Panc1 (cell line): ENCODE data around the gene RPL7A. TPM values are rescaled to one million over a fixed set of nuclear protein-coding genes. Genes with fewer than 3 reads are reported as not detected.

Source experiments
- ATAC-seq: fragments of 200-7000 bp; cut with Tn5 transposase; 2 replicates; pipeline ENCODE4 v1.9.1; 2020; ENCODE audit warnings: mild to moderate bottlenecking, moderate library complexity
- BruUV-seq: library from RNA; stranded (reverse); fragments of 400-500 nt; replicated peaks from 2 replicates; lab custom pipeline; 2021; lab: Mats Ljungman, UMichigan
- CTCF ChIA-PET: fragments of 300-600 bp; sonication (Branson Sonifier 250); formaldehyde crosslinking; loops from one replicate; lab custom pipeline; 2022; ENCODE audit warnings: antibody characterized with exemption; lab: Charles Lee
- POLR2A ChIA-PET: fragments of 300-600 bp; sonication (Branson Sonifier 250); formaldehyde crosslinking; loops from one replicate; lab custom pipeline; 2022; ENCODE audit warnings: antibody characterized with exemption; lab: Charles Lee
- DNase-seq: peaks from one replicate; pipeline ENCODE4 v3.0.0-alpha.2; 2010; ENCODE audit warnings: low read depth, low spot score
- H3K27ac ChIP-seq: 2 replicates; pipeline ENCODE4 v1.5.1; 2011; ENCODE audit warnings: mild to moderate bottlenecking, low read length, inconsistent platforms
- H3K27me3 ChIP-seq: fragments of 200-500 bp; sonication (Bioruptor generic); 2 replicates; pipeline ENCODE4 v1.6.0; 2014; ENCODE audit warnings: low read length, inconsistent platforms; ENCODE audit not compliant: control insufficient read depth, insufficient read depth
- H3K36me3 ChIP-seq: fragments of 200-500 bp; sonication (Bioruptor generic); 2 replicates; pipeline ENCODE4 v1.5.1; 2014; ENCODE audit warnings: inconsistent platforms, mild to moderate bottlenecking, low read length, moderate library complexity; ENCODE audit not compliant: control insufficient read depth, insufficient read depth
- H3K4me1 ChIP-seq: 2 replicates; pipeline ENCODE4 v1.5.1; 2011; ENCODE audit warnings: inconsistent platforms, mild to moderate bottlenecking, low read length, moderate library complexity; ENCODE audit not compliant: control insufficient read depth, insufficient read depth
- H3K4me3 ChIP-seq, 2 experiments: 2 replicates each; pipeline ENCODE4 v1.5.1; 2011 to 2012; ENCODE audit warnings: low read depth in 2 of 2, low read length in 2 of 2, mild to moderate bottlenecking in 2 of 2, inconsistent platforms in 1 of 2, moderate library complexity in 1 of 2
- H3K9me3 ChIP-seq: fragments of 200-500 bp; sonication (Bioruptor generic); 2 replicates; pipeline ENCODE4 v1.5.1; 2014; ENCODE audit warnings: low read depth, mild to moderate bottlenecking, inconsistent platforms, low read length, moderate library complexity; ENCODE audit not compliant: control insufficient read depth, insufficient read depth
- CTCF ChIP-seq: fragments of 450-650 bp; IDR thresholded peaks from 2 replicates; pipeline ENCODE4 v1.5.1; 2017; ENCODE audit warnings: mild to moderate bottlenecking
- POLR2AphosphoS5 ChIP-seq: IDR thresholded peaks from 2 replicates; pipeline ENCODE4 v1.6.1; 2012; ENCODE audit warnings: mild to moderate bottlenecking, low read depth, low read length, moderate library complexity
- SIN3A ChIP-seq: IDR thresholded peaks from 2 replicates; pipeline ENCODE4 v1.6.1; 2012; ENCODE audit warnings: low read depth, mild to moderate bottlenecking, low read length, moderate library complexity, borderline replicate concordance; ENCODE audit not compliant: insufficient read depth
- TCF7L2 ChIP-seq: IDR thresholded peaks from 2 replicates; pipeline ENCODE4 v1.6.1; 2011; ENCODE audit warnings: mild to moderate bottlenecking, low read depth, low read length, inconsistent platforms
- in situ Hi-C: cut with HindIII; loops from 2 replicates; pipeline ENCODE4 v1.10.0; 2016; ENCODE audit warnings: low sequenced_read_pairs, low pct_unique_long_range_greater_than_20kb
- intact Hi-C: fragments of 100-400 bp; cut with micrococcal nuclease; formaldehyde crosslinking; loops from one replicate; pipeline ENCODE4 v1.10.0; 2022; ENCODE audit not compliant: unreplicated experiment
- total RNA-seq: library from RNA; stranded (reverse); gene quantifications from one replicate; pipeline ENCODE4 v1.2.1, GENCODE V29; 2021; ENCODE audit not compliant: unreplicated experiment
- TF ChIP-seq, protein P1 (sequence below), 2 experiments: IDR thresholded peaks; 2 replicates each; pipeline ENCODE4 v1.6.1; 2011 to 2012; ENCODE audit warnings: low read depth in 2 of 2, control low read depth in 1 of 2, low read length in 1 of 2, mild to moderate bottlenecking in 1 of 2, moderate library complexity in 1 of 2; ENCODE audit not compliant: insufficient read depth in 1 of 2

The RPL7A gene
- total RNA-seq, 1 experiment from 2014 or later = 1,104 TPM

- POLR2A ChIA-PET = no interaction called here
- DNase-seq = no peak
- Histone ChIP-seq H3K9me3 (no peaks in the 10 kb centered on the region), H3K4me1 (no peaks in the 10 kb centered on the region), H3K4me3 (no peak overlapping the region), H3K27ac (no peak overlapping the region), H3K27me3 (no peaks in the 10 kb centered on the region), H3K36me3 (no peaks in the 10 kb centered on the region)
- BruUV-seq = no TSS peak
- TF ChIP-seq TCF7L2 (no peak), CTCF (no peak), SIN3A (no peak), POLR2AphosphoS5 (no peak)
- TF ChIP-seq, protein P1, sequence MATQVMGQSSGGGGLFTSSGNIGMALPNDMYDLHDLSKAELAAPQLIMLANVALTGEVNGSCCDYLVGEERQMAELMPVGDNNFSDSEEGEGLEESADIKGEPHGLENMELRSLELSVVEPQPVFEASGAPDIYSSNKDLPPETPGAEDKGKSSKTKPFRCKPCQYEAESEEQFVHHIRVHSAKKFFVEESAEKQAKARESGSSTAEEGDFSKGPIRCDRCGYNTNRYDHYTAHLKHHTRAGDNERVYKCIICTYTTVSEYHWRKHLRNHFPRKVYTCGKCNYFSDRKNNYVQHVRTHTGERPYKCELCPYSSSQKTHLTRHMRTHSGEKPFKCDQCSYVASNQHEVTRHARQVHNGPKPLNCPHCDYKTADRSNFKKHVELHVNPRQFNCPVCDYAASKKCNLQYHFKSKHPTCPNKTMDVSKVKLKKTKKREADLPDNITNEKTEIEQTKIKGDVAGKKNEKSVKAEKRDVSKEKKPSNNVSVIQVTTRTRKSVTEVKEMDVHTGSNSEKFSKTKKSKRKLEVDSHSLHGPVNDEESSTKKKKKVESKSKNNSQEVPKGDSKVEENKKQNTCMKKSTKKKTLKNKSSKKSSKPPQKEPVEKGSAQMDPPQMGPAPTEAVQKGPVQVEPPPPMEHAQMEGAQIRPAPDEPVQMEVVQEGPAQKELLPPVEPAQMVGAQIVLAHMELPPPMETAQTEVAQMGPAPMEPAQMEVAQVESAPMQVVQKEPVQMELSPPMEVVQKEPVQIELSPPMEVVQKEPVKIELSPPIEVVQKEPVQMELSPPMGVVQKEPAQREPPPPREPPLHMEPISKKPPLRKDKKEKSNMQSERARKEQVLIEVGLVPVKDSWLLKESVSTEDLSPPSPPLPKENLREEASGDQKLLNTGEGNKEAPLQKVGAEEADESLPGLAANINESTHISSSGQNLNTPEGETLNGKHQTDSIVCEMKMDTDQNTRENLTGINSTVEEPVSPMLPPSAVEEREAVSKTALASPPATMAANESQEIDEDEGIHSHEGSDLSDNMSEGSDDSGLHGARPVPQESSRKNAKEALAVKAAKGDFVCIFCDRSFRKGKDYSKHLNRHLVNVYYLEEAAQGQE (IDR thresholded peaks at IDR 0.05; ENCODE audit: insufficient read depth in 1 of 2, low read depth in 2 of 2, low read length in 1 of 2) = no peak
- in situ Hi-C loops (no loop called here), intact Hi-C loops (no loop called here)
- no peak for ATAC-seq
- CTCF ChIA-PET = no interaction called here
Measured at GRCh38 chr9:133304477-133305377, 43.3 kb upstream of the RPL7A start.

DNA sequence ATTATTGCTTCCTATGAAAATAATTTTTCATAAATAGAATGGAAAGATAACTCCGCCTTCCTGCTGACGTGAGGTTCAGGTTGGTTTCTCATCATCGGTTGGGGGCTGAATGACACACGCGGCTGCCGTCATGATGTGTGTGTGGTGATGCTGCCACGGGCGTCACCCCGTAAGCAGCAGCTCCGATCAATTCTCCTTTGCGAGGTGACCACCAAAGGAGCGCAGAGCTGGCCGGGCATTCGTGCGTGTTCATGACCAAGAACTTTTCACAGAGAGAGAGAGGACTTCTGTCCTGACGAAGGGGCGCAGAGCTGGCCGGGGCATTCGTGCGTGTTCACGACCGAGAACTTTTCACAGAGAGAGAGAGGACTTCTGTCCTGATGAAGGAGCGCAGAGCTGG lies 42.3 kb upstream of the RPL7A start:
- Histone ChIP-seq H3K4me1 (no peaks in the 10 kb centered on the region), H3K27me3 (no peaks in the 10 kb centered on the region), H3K36me3 (no peaks in the 10 kb centered on the region), H3K27ac (no peak overlapping the region), H3K9me3 (no peaks in the 10 kb centered on the region), H3K4me3 (no peak overlapping the region)
- BruUV-seq = no TSS peak
- TF ChIP-seq SIN3A (no peak), CTCF (no peak), POLR2AphosphoS5 (no peak), TCF7L2 (no peak)
- TF ChIP-seq, protein P1 (IDR thresholded peaks at IDR 0.05; ENCODE audit: insufficient read depth in 1 of 2, low read depth in 2 of 2, low read length in 1 of 2) = no peak
- CTCF ChIA-PET = no interaction called here
- in situ Hi-C loops = no loop called here
- no peak for DNase-seq
- intact Hi-C loops = no loop called here
- no peak for ATAC-seq
- POLR2A ChIA-PET = no interaction called here
